SIG-M5 (cell line): Measurements from ENCODE around the gene ERO1B.

Source experiments
- DNase-seq: peaks from one replicate; lab custom pipeline; 2025; lab: John Stamatoyannopoulos, UW

ERO1B gene

GRCh38 chr1:236297161-236297560 lies 15.4 kb upstream of the ERO1B start:
- DNase-seq = no peak

- no peak for DNase-seq
These were observed 10.7 kb upstream of the ERO1B start for GRCh38 chr1:236292425-236292824.

- no peak for DNase-seq
These were observed 7.9 kb upstream of the ERO1B start for GRCh38 chr1:236289492-236290131.

GRCh38 chr1:236288620-236288976 lies 6.8 kb upstream of the ERO1B start:
- DNase-seq = no peak

GRCh38 chr1:236287757-236288619 lies 6.2 kb upstream of the ERO1B start:
- no peak for DNase-seq

- no peak for DNase-seq
These were observed 5.6 kb upstream of the ERO1B start for GRCh38 chr1:236287356-236287755.

- no peak for DNase-seq
These were observed 2.5 kb upstream of the ERO1B start for GRCh38 chr1:236284291-236284721.

GRCh38 chr1:236282719-236283118 lies 961 bp upstream of the ERO1B start:
- DNase-seq = no peak

- no peak for DNase-seq
These were observed 613 bp upstream of the ERO1B start for GRCh38 chr1:236282425-236282716.

GRCh38 chr1:236281198-236281653 lies 532 bp downstream of the ERO1B start:
- peak; percentile 42 for DNase-seq

- DNase-seq = no peak
These were observed 1.1 kb downstream of the ERO1B start for GRCh38 chr1:236280438-236281197.

- DNase-seq = no peak
These were observed 6.2 kb downstream of the ERO1B start for GRCh38 chr1:236275586-236275985.

GRCh38 chr1:236275061-236275460 lies 6.7 kb downstream of the ERO1B start:
- DNase-seq = no peak

GRCh38 chr1:236273358-236273757 lies 8.4 kb downstream of the ERO1B start:
- no peak for DNase-seq

GRCh38 chr1:236269439-236269838 lies 12.3 kb downstream of the ERO1B start:
- no peak for DNase-seq

GRCh38 chr1:236261898-236262297 lies 19.9 kb downstream of the ERO1B start:
- DNase-seq = no peak

GRCh38 chr1:236261033-236261432 lies 20.7 kb downstream of the ERO1B start:
- DNase-seq = no peak

GRCh38 chr1:236259043-236259442 lies 22.7 kb downstream of the ERO1B start:
- DNase-seq = no peak

GRCh38 chr1:236258114-236258622 lies 23.6 kb downstream of the ERO1B start:
- DNase-seq = no peak

- no peak for DNase-seq
These were observed 24.5 kb downstream of the ERO1B start for GRCh38 chr1:236257216-236257615.

- DNase-seq = no peak
These were observed 27.7 kb downstream of the ERO1B start for GRCh38 chr1:236253918-236254637.

- no peak for DNase-seq
These were observed 28.6 kb downstream of the ERO1B start for GRCh38 chr1:236253119-236253518.
